ENCODE measurements around the gene CPNE2.

DNA sequence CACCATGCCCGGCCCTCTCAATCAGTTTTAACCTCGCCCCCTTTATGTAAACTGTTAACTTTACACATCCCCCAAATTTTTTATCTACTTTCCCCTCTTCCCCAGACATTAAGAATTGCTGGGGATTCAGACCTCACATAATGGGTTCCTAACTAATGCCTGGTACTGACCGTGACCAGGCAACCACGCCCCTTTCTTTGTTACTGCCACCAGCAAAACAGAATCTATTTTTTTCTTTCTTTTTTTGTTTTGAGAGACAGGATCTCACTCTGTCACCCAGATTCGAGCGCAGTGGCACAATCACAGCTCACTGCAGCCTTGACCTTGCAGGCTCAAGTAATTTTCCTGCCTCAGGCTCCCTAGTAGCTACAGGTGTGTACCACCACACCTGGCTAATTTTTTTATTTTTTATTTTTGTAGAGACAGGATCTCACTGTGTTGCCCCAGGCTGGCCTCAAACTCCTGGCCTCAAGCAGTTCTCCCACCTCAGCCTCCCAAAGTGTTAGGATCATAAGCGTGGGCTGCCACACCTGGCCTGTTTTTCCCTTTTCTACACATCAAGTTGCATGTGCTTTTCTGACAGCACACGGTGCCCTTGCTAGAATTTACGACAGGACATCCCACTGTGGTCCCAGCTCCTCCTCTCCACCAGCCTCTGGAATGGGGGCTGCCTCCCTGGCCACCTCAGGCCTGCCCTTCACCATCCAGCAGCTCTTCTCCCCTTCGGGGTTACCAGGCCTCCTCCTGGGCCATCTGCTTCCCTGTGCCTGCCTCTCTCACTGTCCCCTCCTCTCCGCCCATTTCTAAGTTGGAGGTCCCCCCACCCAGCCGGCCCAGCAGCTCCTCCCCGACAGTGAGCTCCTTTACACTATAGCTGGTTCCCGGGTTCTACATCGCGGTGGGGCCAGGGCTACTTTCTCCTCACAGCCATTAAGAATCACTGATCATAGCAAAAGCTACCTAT is 10.8 kb downstream of the CPNE2 start:
- TF ChIP-seq ATF3 (IDR thresholded peaks at IDR 0.05; ENCODE audit: borderline replicate concordance, extremely low read depth, low read depth, low read length): no peak
- TF ChIP-seq SRF (IDR thresholded peaks at IDR 0.05; ENCODE audit: low read depth in 2 of 2, low read length in 2 of 2): no peak
- TF ChIP-seq, protein P1, sequence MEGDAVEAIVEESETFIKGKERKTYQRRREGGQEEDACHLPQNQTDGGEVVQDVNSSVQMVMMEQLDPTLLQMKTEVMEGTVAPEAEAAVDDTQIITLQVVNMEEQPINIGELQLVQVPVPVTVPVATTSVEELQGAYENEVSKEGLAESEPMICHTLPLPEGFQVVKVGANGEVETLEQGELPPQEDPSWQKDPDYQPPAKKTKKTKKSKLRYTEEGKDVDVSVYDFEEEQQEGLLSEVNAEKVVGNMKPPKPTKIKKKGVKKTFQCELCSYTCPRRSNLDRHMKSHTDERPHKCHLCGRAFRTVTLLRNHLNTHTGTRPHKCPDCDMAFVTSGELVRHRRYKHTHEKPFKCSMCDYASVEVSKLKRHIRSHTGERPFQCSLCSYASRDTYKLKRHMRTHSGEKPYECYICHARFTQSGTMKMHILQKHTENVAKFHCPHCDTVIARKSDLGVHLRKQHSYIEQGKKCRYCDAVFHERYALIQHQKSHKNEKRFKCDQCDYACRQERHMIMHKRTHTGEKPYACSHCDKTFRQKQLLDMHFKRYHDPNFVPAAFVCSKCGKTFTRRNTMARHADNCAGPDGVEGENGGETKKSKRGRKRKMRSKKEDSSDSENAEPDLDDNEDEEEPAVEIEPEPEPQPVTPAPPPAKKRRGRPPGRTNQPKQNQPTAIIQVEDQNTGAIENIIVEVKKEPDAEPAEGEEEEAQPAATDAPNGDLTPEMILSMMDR (IDR thresholded peaks at IDR 0.05 in 2 of 3, conservative IDR thresholded peaks at IDR 0.05 in 1 of 3; ENCODE audit: control insufficient read depth in 2 of 3, extremely low read depth in 1 of 3, insufficient read depth in 1 of 3, low read depth in 3 of 3, low read length in 3 of 3): no peak
- TF ChIP-seq POLR2AphosphoS2 (IDR thresholded peaks at IDR 0.05; ENCODE audit: low read depth, low read length): no peak
- TF ChIP-seq RCOR1 (conservative IDR thresholded peaks at IDR 0.05; ENCODE audit: low read depth, low read length): no peak
- TF ChIP-seq EZH2 (IDR thresholded peaks at IDR 0.05; ENCODE audit: borderline replicate concordance, control insufficient read depth, low read depth, low read length): no peak
